OCI-M2 (cell line): ENCODE data around the gene TRIM39.
A peak's percentile ranks its signal among the peaks of the same experiment; 100 is the strongest.
"Not testable (repeated sequence)": the region's sequence is repeated elsewhere in the genome, so short reads cannot be mapped to it uniquely, and the experiment has no call there.

ENCODE experiments used
- DNase-seq: peaks from one replicate; lab custom pipeline; 2025; ENCODE audit not compliant: unreplicated experiment; lab: John Stamatoyannopoulos, UW

The TRIM39 gene

GRCh38 chr6:30326526-30327231 is at the start of gene TRIM39:
Gene TRIM39 (plus strand): TSS chr6:30326927. CDS start chr6:30329318, 2,391 bp downstream.
- peak; percentile 72 for DNase-seq

- DNase-seq, result not testable (repeated sequence)
These were observed 45.7 kb upstream of the TRIM39 start for GRCh38 chr6:30280988-30281387.

- DNase-seq, result no peak
These were observed 44.2 kb upstream of the TRIM39 start for GRCh38 chr6:30282522-30282921.

GRCh38 chr6:30283761-30284160 is 43.0 kb upstream of the TRIM39 start:
- DNase-seq, result no peak

GRCh38 chr6:30287139-30287538 is 39.6 kb upstream of the TRIM39 start:
- DNase-seq, result no peak

GRCh38 chr6:30295837-30296236 is 30.9 kb upstream of the TRIM39 start:
- no peak for DNase-seq

GRCh38 chr6:30304002-30304401 is 22.7 kb upstream of the TRIM39 start:
- no peak for DNase-seq

GRCh38 chr6:30311101-30311500 is 15.6 kb upstream of the TRIM39 start:
- DNase-seq, result no peak

- DNase-seq, result no peak
These were observed 15.1 kb upstream of the TRIM39 start for GRCh38 chr6:30311671-30312070.

- DNase-seq, result no peak
These were observed 14.5 kb upstream of the TRIM39 start for GRCh38 chr6:30312266-30312665.

- no peak for DNase-seq
These were observed 13.9 kb upstream of the TRIM39 start for GRCh38 chr6:30312676-30313321.

GRCh38 chr6:30315156-30315555 is 11.6 kb upstream of the TRIM39 start:
- DNase-seq, result no peak

GRCh38 chr6:30317913-30318589 is 8.7 kb upstream of the TRIM39 start:
- no peak for DNase-seq

GRCh38 chr6:30319146-30319835 is 7.4 kb upstream of the TRIM39 start:
- no peak for DNase-seq

GRCh38 chr6:30321692-30322388 is 4.9 kb upstream of the TRIM39 start:
- no peak for DNase-seq

- DNase-seq, result no peak
These were observed 3.9 kb upstream of the TRIM39 start for GRCh38 chr6:30322527-30323501.

GRCh38 chr6:30323806-30324205 is 2.9 kb upstream of the TRIM39 start:
- no peak for DNase-seq

GRCh38 chr6:30325150-30325872 is 1.4 kb upstream of the TRIM39 start:
- no peak for DNase-seq

- no peak for DNase-seq
These were observed 728 bp upstream of the TRIM39 start for GRCh38 chr6:30325873-30326525.
